ENCODE measurements around the gene GARIN3. TPM values are rescaled to one million over a fixed set of nuclear protein-coding genes. Genes with fewer than 3 reads are reported as not detected.

The GARIN3 gene
- total and polyA plus RNA-seq, 2 experiments from 2014 or later = not detected

GRCh38 chr5:157182143-157182757 lies 16.2 kb upstream of the GARIN3 start:
- Histone ChIP-seq H3K4me3 (no peak overlapping the region), H3K27ac (no peak overlapping the region), H3K36me3 (no peaks in the 10 kb centered on the region), H3K9me3 (ENCODE audit: low read depth) (no peaks in the 10 kb centered on the region), H3K27me3 (no peaks in the 10 kb centered on the region), H3K4me1 (ENCODE audit: low read depth) (no peaks in the 10 kb centered on the region)
- TF ChIP-seq CTCF (IDR thresholded peaks at IDR 0.05; ENCODE audit: low read depth, low read length) = no peak
- DNase-seq (ENCODE audit: low read depth in 1 of 2, low spot score in 1 of 2) = no peak

GRCh38 chr5:157180374-157181264 lies 14.6 kb upstream of the GARIN3 start, which contains the start of gene ITK:
Gene ITK, plus strand, starts transcription at chr5:157180840. Its CDS starts 138 bp downstream, at chr5:157180978.
- no peak within 1 kb of the TSS for H3K4me3 ChIP-seq
- no peaks in the 10 kb centered on the region for H3K27me3 ChIP-seq
- no peaks in the 10 kb centered on the region for H3K4me1 ChIP-seq (ENCODE audit: low read depth)
- no peaks in the 10 kb centered on the region for H3K9me3 ChIP-seq (ENCODE audit: low read depth)
- H3K27ac ChIP-seq = no peak within 1 kb of the TSS
- no peaks in the 10 kb centered on the region for H3K36me3 ChIP-seq
- TF ChIP-seq CTCF (IDR thresholded peaks at IDR 0.05; ENCODE audit: low read depth, low read length) = no peak
- DNase-seq (ENCODE audit: low read depth in 1 of 2, low spot score in 1 of 2) = no peak

GRCh38 chr5:157178966-157179365 lies 12.9 kb upstream of the GARIN3 start:
- H3K36me3 ChIP-seq = no peaks in the 10 kb centered on the region
- H3K4me1 ChIP-seq (ENCODE audit: low read depth) = no peaks in the 10 kb centered on the region
- no peak overlapping the region for H3K27ac ChIP-seq
- no peak for TF ChIP-seq CTCF (IDR thresholded peaks at IDR 0.05; ENCODE audit: low read depth, low read length)
- H3K4me3 ChIP-seq = no peak overlapping the region
- DNase-seq (ENCODE audit: low read depth in 1 of 2, low spot score in 1 of 2) = no peak
- no peaks in the 10 kb centered on the region for H3K27me3 ChIP-seq
- no peaks in the 10 kb centered on the region for H3K9me3 ChIP-seq (ENCODE audit: low read depth)

GRCh38 chr5:157177953-157178352 lies 11.9 kb upstream of the GARIN3 start:
- no peaks in the 10 kb centered on the region for H3K36me3 ChIP-seq
- no peaks in the 10 kb centered on the region for H3K27me3 ChIP-seq
- no peaks in the 10 kb centered on the region for H3K4me1 ChIP-seq (ENCODE audit: low read depth)
- H3K9me3 ChIP-seq (ENCODE audit: low read depth) = no peaks in the 10 kb centered on the region
- no peak for DNase-seq (ENCODE audit: low read depth in 1 of 2, low spot score in 1 of 2)
- TF ChIP-seq CTCF (IDR thresholded peaks at IDR 0.05; ENCODE audit: low read depth, low read length) = no peak
- H3K27ac ChIP-seq = no peak overlapping the region
- no peak overlapping the region for H3K4me3 ChIP-seq

GRCh38 chr5:157175071-157175612 lies 9.1 kb upstream of the GARIN3 start:
- Histone ChIP-seq H3K9me3 (ENCODE audit: low read depth) (no peaks in the 10 kb centered on the region), H3K4me3 (no peak overlapping the region), H3K27ac (no peak overlapping the region), H3K4me1 (ENCODE audit: low read depth) (no peaks in the 10 kb centered on the region), H3K27me3 (no peaks in the 10 kb centered on the region), H3K36me3 (no peaks in the 10 kb centered on the region)
- no peak for DNase-seq (ENCODE audit: low read depth in 1 of 2, low spot score in 1 of 2)
- TF ChIP-seq CTCF (IDR thresholded peaks at IDR 0.05; ENCODE audit: low read depth, low read length) = no peak
